WI38 (cell line): ENCODE measurements around the gene MAP4.

Source experiments
- H3K4me3 ChIP-seq: 2 replicates; pipeline ENCODE4 v1.5.1; 2011; ENCODE audit warnings: low read depth, mild to moderate bottlenecking, control low read depth, low read length
- CTCF ChIP-seq: IDR thresholded peaks from 2 replicates; pipeline ENCODE4 v1.5.1; 2012; ENCODE audit warnings: low read depth, mild to moderate bottlenecking, control low read depth, low read length

Gene MAP4

DNA sequence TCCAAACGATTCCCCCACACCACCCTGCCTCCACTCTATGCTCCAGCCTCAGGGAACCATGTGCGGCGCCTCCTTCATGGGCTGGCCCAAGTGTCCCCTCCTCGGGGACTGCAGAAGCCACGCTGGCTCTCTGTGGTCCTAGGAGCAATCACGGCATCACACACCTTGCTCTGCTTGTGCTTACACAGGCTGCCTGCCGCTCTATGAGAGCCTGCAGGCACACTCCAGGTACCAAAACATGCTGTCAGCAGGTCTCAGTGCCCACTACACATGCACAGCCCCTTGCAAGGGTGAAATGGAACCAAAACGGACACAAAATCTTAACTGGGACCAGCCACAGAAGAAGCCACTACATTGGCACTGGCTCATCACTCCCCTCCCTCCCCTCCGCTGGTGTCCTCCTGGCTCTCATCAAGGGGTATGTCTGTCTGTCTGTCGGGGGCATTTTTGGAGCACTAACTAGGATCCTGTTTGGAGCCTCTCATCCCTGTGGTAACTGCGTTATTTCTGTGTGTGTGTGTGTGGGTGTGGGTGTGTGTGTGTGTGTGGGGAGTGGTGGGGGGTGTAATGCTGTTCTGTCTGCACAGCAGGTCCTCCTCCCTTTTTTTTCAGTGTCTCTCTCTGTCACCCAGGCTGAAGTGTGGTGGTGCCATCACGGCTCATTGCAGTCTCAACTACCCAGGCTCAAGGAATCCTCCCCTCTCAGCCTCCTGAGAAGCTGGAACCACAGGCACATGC is 152.7 kb downstream of the MAP4 start:
- H3K4me3 ChIP-seq, result no peak overlapping the region
- no peak for TF ChIP-seq CTCF

GRCh38 chr3:47859956-47860605 is 156.1 kb downstream of the MAP4 start:
- no peak for TF ChIP-seq CTCF
- H3K4me3 ChIP-seq, result no peak overlapping the region

DNA sequence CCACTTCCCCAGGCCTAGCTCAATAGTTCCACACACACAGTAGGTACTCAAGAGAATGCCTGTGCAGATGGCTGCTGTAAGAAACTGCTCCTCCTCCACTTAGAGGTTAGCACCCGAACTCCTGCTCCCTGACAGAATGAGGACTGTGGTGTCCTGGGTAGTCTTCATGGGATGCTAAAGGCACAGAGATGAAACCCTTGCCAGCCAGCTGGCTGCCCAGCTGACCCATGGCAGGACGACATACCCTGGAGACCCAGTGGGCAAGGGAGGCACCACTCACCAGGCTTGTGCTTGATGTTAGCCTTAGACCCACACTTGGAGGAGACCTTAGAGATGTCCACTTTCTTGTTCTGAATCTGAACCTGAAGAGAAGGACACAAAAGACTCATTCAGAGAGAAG is 159.1 kb downstream of the MAP4 start:
- no peak for TF ChIP-seq CTCF
- H3K4me3 ChIP-seq, result no peak overlapping the region

GRCh38 chr3:47856669-47857068 is 159.5 kb downstream of the MAP4 start:
- TF ChIP-seq CTCF, result no peak
- no peak overlapping the region for H3K4me3 ChIP-seq

- no peak overlapping the region for H3K4me3 ChIP-seq
- no peak for TF ChIP-seq CTCF
Measured at GRCh38 chr3:47855461-47856383, 160.5 kb downstream of the MAP4 start.

- no peak overlapping the region for H3K4me3 ChIP-seq
- no peak for TF ChIP-seq CTCF
Measured at GRCh38 chr3:47854720-47855455, 161.3 kb downstream of the MAP4 start.
